GM18873 (cell line): ENCODE measurements around the gene ZKSCAN3.
A peak's percentile ranks its signal among the peaks of the same experiment; 100 is the strongest.
"Not testable (repeated sequence)": the region's sequence is repeated elsewhere in the genome, so short reads cannot be mapped to it uniquely, and the experiment has no call there.

Experiments used
- ATAC-seq: cut with Tn5 transposase; IDR thresholded peaks from one replicate; pipeline ENCODE4 v1.9.1; 2021; ENCODE audit warnings: mild to moderate bottlenecking, moderate library complexity, moderate number of reproducible peaks; ENCODE audit not compliant: unreplicated experiment, low FRiP score

The ZKSCAN3 gene

DNA sequence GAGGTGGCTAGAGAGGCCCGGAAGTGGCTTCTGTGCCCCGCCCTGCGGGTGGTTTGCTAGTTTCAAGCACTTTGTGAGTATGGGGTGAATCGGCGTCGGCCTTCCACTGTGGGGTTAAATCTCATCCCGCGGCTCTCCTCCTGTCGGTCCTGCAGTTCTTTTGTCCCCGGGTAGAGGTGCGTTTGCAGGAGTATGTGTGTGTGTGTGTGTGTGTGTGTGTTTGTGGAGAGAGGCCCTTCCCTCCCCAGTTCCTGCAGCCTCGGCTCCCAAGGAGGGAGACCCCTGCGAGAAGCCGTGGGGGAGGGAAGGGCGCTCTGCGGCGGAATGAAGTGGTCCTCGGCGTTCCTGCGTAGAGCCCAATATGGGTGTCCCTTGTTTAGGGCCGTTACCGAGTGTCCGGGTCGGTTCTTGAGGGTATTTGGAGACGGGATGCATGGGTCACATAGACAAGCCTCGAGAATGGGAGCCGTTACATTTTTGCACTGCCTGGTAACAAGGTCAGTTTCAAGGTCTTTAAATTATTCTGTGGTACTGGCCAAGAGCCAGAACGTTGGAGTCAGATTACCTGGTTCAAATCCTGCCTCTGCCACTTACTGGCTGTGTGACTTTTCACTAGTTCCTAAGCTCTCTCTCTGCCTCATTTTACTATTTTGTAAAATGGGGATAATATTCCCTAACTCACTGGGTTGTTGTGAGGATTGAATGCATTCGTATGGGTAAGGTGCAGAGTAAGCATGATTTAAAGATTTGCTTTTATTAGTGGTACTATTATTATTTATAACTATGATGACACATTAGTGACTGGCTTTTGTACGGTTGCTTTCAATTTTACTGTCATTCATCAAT, at the start of gene ZKSCAN3:
ZKSCAN3 (plus strand) TSS at position 56 of the 846 bp plus-strand sequence. CDS start 9,640 bp downstream, outside the sequence.
- ATAC-seq: peak; percentile 92

DNA sequence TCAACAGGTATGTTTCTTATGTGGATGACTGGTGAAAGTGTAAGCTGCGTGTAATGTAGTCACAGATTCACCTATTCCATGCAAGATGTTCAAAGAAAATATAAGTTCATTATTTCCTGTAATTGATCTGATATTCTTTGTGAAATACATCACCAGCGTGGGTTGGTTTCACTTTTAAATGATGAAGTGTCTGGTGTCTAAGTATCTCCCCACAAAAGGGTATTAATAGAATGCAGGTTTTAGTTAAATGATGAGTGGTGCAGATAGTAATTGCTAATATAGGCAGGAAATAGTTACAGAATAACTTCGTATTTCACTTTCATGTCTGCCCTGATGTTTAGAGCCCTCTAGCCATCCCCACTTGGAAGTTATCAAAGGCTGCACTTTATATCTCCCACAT, 46.2 kb upstream of the ZKSCAN3 start:
- ATAC-seq: peak; percentile 82

DNA sequence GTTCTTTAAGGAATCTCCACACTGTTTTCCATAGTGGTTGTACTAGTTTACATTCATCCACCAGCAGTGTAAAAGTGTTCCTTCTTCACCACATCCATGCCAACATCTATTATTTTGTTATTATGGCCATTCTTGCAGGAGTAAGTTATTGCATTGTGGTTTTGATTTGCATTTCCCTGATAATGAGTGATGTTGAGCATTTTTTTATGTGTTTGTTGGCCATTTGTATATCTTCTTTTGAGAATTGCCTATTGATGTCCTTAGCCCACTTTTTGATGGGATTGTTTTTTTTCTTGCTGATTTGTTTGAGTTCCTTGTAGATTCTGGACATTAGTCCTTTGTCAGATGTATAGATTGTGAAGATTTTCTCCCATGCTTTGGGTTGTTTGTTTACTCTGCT, 43.4 kb upstream of the ZKSCAN3 start:
- ATAC-seq: not testable (repeated sequence)

- no peak for ATAC-seq
These were observed 38.5 kb upstream of the ZKSCAN3 start for GRCh38 chr6:28311139-28311823.

- ATAC-seq: no peak
These were observed 36.8 kb upstream of the ZKSCAN3 start for GRCh38 chr6:28312939-28313338.

DNA sequence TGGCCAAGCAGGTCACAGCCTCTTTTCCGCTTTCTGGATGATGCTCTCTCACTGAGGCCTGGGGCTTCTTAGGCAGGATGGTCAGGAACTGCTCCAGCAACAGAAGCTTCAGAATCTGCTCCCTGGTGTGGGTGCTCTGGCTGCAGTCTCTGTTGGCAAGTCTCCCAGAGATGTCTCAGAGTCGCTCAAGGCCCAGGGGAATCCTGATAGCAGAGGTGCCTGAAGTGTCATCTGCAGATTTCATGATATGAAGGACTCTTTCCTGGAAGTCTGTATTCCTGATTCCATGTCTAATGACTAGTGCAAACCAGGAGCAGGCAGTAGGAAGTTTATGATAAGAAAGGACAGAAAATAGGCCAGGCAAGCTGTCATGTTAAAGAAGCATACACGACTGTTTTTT, 34.1 kb upstream of the ZKSCAN3 start:
- no peak for ATAC-seq

DNA sequence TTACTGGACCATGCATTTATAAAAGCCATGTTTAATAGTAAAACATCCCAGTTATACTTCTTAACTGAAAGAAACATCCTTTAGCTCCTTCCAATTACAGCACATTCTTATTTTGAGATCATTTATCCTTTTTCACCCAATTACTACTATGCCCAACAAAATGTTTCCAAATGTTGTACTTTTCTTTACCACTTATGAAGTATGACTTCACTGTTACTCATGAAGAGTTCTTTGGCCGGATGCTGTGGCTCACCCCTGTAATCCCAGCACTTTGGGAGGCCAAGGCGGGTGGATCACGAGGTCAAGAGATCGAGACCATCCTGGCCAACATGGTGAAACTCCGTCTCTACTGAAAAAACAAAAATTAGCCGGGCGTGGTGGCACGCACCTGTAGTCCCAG, 31.9 kb upstream of the ZKSCAN3 start:
- ATAC-seq: not testable (repeated sequence)

DNA sequence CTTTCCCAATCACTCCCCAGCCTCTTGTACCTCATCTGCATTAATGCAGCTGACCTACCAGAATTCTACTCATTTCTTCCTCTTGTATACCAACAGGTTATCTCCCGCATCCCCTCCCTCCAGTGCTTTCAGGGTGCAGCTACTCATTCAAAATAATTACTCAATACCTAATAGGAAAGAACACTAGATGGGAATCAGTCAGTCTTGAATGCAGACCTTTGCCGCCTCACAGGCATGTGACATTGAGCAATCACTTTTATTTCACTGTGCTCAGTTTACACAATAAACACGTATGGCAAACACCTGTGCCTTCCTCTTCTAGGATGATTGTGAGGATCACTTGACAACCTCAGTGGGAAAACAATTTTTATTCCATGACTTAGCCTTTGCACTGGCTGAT, 27.1 kb upstream of the ZKSCAN3 start:
- no peak for ATAC-seq

- no peak for ATAC-seq
These were observed 25.8 kb upstream of the ZKSCAN3 start for GRCh38 chr6:28323813-28324424.

- ATAC-seq: no peak
These were observed 23.3 kb upstream of the ZKSCAN3 start for GRCh38 chr6:28326371-28326948.

- no peak for ATAC-seq
These were observed 19.7 kb upstream of the ZKSCAN3 start for GRCh38 chr6:28330041-28330440.

GRCh38 chr6:28333047-28333446, 16.7 kb upstream of the ZKSCAN3 start:
- ATAC-seq: no peak

- ATAC-seq: no peak
These were observed 16.1 kb upstream of the ZKSCAN3 start for GRCh38 chr6:28333599-28334018.

GRCh38 chr6:28334286-28335039, 15.3 kb upstream of the ZKSCAN3 start:
- ATAC-seq: no peak

GRCh38 chr6:28335040-28335563, 14.6 kb upstream of the ZKSCAN3 start:
- ATAC-seq: no peak

DNA sequence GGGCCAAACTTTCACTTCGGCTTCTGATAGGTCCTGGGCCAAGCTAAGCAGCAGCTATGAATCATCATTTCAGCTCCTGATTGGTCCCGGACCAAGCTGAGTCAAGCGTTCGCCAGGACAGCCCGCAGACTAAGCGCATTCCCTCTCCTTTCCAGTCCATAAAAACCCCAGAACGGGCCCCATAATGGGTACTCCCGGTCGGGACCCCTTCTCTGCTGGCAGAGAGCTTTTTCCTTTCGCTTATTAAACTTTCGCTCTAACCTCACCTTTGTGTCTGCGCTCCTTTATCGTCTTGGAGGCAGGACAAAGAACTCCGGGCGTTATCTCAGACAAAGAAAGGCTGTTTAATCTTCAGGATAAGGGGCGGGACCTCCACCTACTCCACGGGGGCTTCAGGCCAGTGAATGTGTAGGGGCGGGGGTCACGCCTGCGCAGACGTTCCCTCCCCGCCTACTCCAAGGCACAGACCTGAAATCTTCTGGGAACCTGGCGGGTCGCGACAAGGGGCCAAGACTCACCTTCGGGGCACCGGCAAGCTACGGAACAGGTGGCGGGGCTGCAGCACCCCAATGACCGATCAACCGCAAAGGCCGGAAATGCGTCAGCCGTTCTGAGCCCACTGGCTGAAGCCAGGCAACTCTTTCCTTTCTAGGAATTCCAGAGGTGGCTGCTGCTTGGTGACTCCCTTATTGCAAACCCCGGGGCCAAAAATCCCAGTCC, 14.0 kb upstream of the ZKSCAN3 start, which contains the start of gene ZSCAN31:
ZSCAN31 (minus strand) TSS at position 585 of the 720 bp plus-strand sequence. CDS start 6,465 bp downstream, outside the sequence.
- peak; percentile 90 for ATAC-seq

- ATAC-seq: no peak
These were observed 13.2 kb upstream of the ZKSCAN3 start for GRCh38 chr6:28336284-28337120.

DNA sequence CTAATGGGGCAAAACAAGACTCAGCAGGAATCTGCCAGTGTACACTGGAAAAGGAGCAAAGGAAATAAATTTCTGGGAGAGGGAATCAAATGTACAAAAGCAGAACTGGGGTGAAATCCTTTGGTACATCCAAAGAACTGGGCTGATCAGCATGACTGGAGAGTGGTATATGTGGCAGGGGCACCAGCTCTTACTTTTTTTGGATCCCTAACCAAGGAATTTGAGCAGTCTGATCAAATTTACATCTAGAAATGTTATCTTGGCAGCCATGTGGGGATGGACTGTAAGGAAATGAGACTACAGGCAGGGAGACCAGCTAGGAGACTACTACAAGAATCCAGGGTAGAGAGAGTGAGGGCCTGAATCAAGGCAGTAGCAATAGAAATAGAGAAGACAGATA, 12.6 kb upstream of the ZKSCAN3 start:
- ATAC-seq: no peak
